HepG2 (cell line): ENCODE measurements around the gene CHAF1A. TPM values are rescaled to one million over a fixed set of nuclear protein-coding genes. Genes with fewer than 3 reads are reported as not detected.

Source experiments
- DNMT1 ChIP-seq: sonication (generic); formaldehyde crosslinking; IDR thresholded peaks from 2 replicates; pipeline ENCODE4 v1.5.1; 2020; ENCODE audit warnings: mild to moderate bottlenecking, missing genetic modification reagents
- FOXA3 ChIP-seq: IDR thresholded peaks from 2 replicates; pipeline ENCODE4 v1.6.1; 2016; ENCODE audit warnings: missing genetic modification reagents, missing compliant biosample characterization
- HNF4A ChIP-seq: sonication (generic); formaldehyde crosslinking; IDR thresholded peaks from 2 replicates; pipeline ENCODE4 v1.4.0; 2020; ENCODE audit warnings: missing genetic modification reagents
- KLF15 ChIP-seq: sonication (generic); formaldehyde crosslinking; IDR thresholded peaks from 2 replicates; pipeline ENCODE4 v1.8.1; 2023; ENCODE audit warnings: borderline replicate concordance, mild to moderate bottlenecking, inconsistent platforms, missing genetic modification reagents, mixed read lengths
- MATR3 ChIP-seq: sonication (generic); formaldehyde crosslinking; IDR thresholded peaks from 2 replicates; pipeline ENCODE4 v1.4.0; 2020; ENCODE audit warnings: missing genetic modification reagents
- NFYB ChIP-seq: sonication (generic); formaldehyde crosslinking; IDR thresholded peaks from 2 replicates; pipeline ENCODE4 v1.4.0; 2020; ENCODE audit warnings: missing genetic modification reagents
- RELA ChIP-seq: sonication (generic); formaldehyde crosslinking; IDR thresholded peaks from 2 replicates; pipeline ENCODE4 v1.4.0; 2020; ENCODE audit warnings: missing genetic modification reagents
- SIX4 ChIP-seq: sonication (generic); formaldehyde crosslinking; IDR thresholded peaks from 2 replicates; pipeline ENCODE4 v1.4.0; 2020; ENCODE audit warnings: missing genetic modification reagents
- TBX3 ChIP-seq: fragments of 450-650 bp; IDR thresholded peaks from 2 replicates; pipeline ENCODE4 v1.6.1; 2017; ENCODE audit warnings: antibody characterized with exemption, mild to moderate bottlenecking, inconsistent platforms, borderline replicate concordance
- TCF7L2 ChIP-seq: IDR thresholded peaks from 2 replicates; pipeline ENCODE4 v1.6.1; 2011; ENCODE audit warnings: mild to moderate bottlenecking, low read depth, low read length, moderate library complexity
- XRCC5 ChIP-seq: fragments of 200-400 bp; formaldehyde crosslinking; optimal IDR thresholded peaks from 2 replicates; pipeline ENCODE3; 2017; ENCODE audit warnings: mild to moderate bottlenecking, low read length
- ZFYVE20 ChIP-seq: sonication (generic); formaldehyde crosslinking; IDR thresholded peaks from 2 replicates; pipeline ENCODE4 v1.8.0; 2023; ENCODE audit warnings: low read depth, mild to moderate bottlenecking, moderate library complexity, missing genetic modification reagents, borderline replicate concordance
- ZMAT3 ChIP-seq: sonication (generic); formaldehyde crosslinking; conservative IDR thresholded peaks from 2 replicates; pipeline ENCODE4 v1.7.0; 2021; ENCODE audit warnings: missing genetic modification reagents
- ZNF121 ChIP-seq: sonication (generic); formaldehyde crosslinking; IDR thresholded peaks from 2 replicates; pipeline ENCODE4 v1.5.0; 2020; ENCODE audit warnings: mild to moderate bottlenecking, missing genetic modification reagents
- ZNF180 ChIP-seq: sonication (generic); formaldehyde crosslinking; IDR thresholded peaks from 2 replicates; pipeline ENCODE4 v1.4.0; 2020; ENCODE audit warnings: low read depth, missing genetic modification reagents, borderline replicate concordance
- ZNF33B ChIP-seq: sonication (generic); formaldehyde crosslinking; IDR thresholded peaks from 2 replicates; pipeline ENCODE4 v1.5.1; 2020; ENCODE audit warnings: mild to moderate bottlenecking, missing genetic modification reagents
- ZNF510 ChIP-seq: sonication (generic); formaldehyde crosslinking; IDR thresholded peaks from 2 replicates; pipeline ENCODE4 v1.4.0; 2020; ENCODE audit warnings: low read depth, mild to moderate bottlenecking, missing genetic modification reagents
- ZSCAN30 ChIP-seq: sonication (generic); formaldehyde crosslinking; IDR thresholded peaks from 2 replicates; pipeline ENCODE4 v1.5.0; 2020; ENCODE audit warnings: mild to moderate bottlenecking, missing genetic modification reagents
- polyA plus RNA-seq, 8 experiments: library from polyadenylated mRNA; depleted of rRNA in 3 of 8; stranded (reverse) in 7 of 8; unstranded in 1 of 8; fragments of >200 nt; fragmentation: Illumina TruSeq in 4 of 8; extraction: Trizol in 4 of 8; gene quantifications; 2 replicates each; pipeline versions ENCODE4 v1.2.1 to v1.2.3, GENCODE V29; 2011 to 2016; ENCODE audit warnings: low read depth in 4 of 8, missing spikeins in 1 of 8, mixed read lengths in 1 of 8; ENCODE audit not compliant: insufficient read depth in 1 of 8
- total RNA-seq, 5 experiments: library from RNA; depleted of rRNA; stranded (reverse); fragments of >200 nt; fragmentation: Illumina TruSeq; extraction: Trizol; gene quantifications; 2 replicates each; pipeline ENCODE4 v1.2.3, GENCODE V29; 2016; ENCODE audit warnings: low read depth in 1 of 5
- TF ChIP-seq, protein P1 (sequence below): IDR thresholded peaks from 2 replicates; pipeline ENCODE4 v1.4.0; 2020; ENCODE audit warnings: mild to moderate bottlenecking, missing genetic modification reagents
- TF ChIP-seq, protein P2 (sequence below): sonication (generic); formaldehyde crosslinking; IDR thresholded peaks from 2 replicates; pipeline ENCODE4 v1.9.0; 2021; ENCODE audit warnings: missing genetic modification reagents, borderline replicate concordance
- TF ChIP-seq, protein P3 (sequence below): sonication (generic); formaldehyde crosslinking; IDR thresholded peaks from 2 replicates; pipeline ENCODE4 v1.4.0; 2020; ENCODE audit warnings: missing genetic modification reagents
- TF ChIP-seq, protein P4 (sequence below): sonication (generic); formaldehyde crosslinking; IDR thresholded peaks from 2 replicates; pipeline ENCODE4 v1.4.0; 2020; ENCODE audit warnings: missing genetic modification reagents
- TF ChIP-seq, protein P5 (sequence below): sonication (generic); formaldehyde crosslinking; IDR thresholded peaks from 2 replicates; pipeline ENCODE4 v1.4.0; 2020; ENCODE audit warnings: mild to moderate bottlenecking, missing genetic modification reagents

The CHAF1A gene
- total and polyA plus RNA-seq, 2 of the 13 experiments (the other 11 are each of a cell fraction or from before 2014, with no cell fraction given), result 11.0 to 34.8 TPM

DNA sequence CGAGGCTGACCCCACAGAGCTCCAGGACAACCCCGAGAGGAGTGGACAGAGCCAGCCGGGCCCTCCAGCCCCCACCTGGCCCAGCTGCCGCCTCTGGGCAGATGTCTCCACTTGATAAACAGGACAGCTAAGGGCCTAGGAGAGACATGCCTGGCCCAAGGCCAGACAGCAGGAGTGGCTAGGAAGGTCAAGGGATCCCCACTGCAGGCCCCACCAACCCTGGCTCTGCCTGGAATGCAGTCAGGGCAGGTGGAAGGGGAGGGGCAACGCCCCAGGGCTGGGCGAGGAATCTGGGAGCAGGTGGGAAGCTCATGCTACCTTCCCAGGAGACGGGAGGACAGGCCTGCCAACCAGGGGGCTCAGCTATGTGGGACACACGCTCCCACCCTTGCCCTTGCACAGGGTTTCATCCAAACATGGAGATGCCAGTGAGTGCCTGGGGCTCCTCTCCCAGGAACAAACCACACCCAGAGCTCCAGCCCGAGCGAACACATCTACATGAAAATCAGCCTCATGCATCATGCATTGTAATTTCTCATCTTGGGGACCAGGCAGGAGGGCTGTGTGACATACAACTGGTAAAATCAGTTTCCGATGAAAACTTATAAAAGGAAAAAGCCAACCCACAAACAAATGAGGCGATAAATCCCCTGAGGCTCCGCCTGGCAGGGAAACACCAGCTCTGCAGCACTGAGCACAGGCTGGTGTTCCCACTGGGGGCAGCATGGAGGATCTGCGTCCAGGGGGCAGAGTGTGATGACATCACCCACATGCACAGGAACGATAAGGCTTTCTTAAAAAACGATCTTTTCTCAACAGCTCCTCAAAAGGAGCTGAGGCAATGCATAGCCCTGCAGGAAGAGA, 27.0 kb upstream of the CHAF1A start (continued):
- TF ChIP-seq, protein P1, sequence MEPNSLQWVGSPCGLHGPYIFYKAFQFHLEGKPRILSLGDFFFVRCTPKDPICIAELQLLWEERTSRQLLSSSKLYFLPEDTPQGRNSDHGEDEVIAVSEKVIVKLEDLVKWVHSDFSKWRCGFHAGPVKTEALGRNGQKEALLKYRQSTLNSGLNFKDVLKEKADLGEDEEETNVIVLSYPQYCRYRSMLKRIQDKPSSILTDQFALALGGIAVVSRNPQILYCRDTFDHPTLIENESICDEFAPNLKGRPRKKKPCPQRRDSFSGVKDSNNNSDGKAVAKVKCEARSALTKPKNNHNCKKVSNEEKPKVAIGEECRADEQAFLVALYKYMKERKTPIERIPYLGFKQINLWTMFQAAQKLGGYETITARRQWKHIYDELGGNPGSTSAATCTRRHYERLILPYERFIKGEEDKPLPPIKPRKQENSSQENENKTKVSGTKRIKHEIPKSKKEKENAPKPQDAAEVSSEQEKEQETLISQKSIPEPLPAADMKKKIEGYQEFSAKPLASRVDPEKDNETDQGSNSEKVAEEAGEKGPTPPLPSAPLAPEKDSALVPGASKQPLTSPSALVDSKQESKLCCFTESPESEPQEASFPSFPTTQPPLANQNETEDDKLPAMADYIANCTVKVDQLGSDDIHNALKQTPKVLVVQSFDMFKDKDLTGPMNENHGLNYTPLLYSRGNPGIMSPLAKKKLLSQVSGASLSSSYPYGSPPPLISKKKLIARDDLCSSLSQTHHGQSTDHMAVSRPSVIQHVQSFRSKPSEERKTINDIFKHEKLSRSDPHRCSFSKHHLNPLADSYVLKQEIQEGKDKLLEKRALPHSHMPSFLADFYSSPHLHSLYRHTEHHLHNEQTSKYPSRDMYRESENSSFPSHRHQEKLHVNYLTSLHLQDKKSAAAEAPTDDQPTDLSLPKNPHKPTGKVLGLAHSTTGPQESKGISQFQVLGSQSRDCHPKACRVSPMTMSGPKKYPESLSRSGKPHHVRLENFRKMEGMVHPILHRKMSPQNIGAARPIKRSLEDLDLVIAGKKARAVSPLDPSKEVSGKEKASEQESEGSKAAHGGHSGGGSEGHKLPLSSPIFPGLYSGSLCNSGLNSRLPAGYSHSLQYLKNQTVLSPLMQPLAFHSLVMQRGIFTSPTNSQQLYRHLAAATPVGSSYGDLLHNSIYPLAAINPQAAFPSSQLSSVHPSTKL (CRISPR knock-in tag), result peak; percentile 16; the same call in 1 of the 2 replicates
- TF ChIP-seq KLF15 (CRISPR knock-in tag) (no peak), ZSCAN30 (CRISPR knock-in tag) (no peak), NFYB (CRISPR knock-in tag) (no peak), MATR3 (no peak), RELA (CRISPR knock-in tag) (no peak), XRCC5 (peak; percentile 18), TCF7L2 (no peak), ZNF33B (no peak), FOXA3 (CRISPR knock-in tag) (0 out of 2 replicates have a peak, but pooled peaks have one; percentile 6), ZNF510 (CRISPR knock-in tag) (no peak), SIX4 (CRISPR knock-in tag) (no peak), ZFYVE20 (CRISPR knock-in tag) (no peak), DNMT1 (CRISPR knock-in tag) (no peak), HNF4A (CRISPR knock-in tag) (0 out of 2 replicates have a peak, but pooled peaks have one; percentile 2), ZNF180 (CRISPR knock-in tag) (no peak), ZMAT3 (CRISPR knock-in tag) (0 out of 2 replicates have a peak, but pooled peaks have one; percentile 11), ZNF121 (CRISPR knock-in tag) (no peak), TBX3 (no peak)
- TF ChIP-seq, protein P2, sequence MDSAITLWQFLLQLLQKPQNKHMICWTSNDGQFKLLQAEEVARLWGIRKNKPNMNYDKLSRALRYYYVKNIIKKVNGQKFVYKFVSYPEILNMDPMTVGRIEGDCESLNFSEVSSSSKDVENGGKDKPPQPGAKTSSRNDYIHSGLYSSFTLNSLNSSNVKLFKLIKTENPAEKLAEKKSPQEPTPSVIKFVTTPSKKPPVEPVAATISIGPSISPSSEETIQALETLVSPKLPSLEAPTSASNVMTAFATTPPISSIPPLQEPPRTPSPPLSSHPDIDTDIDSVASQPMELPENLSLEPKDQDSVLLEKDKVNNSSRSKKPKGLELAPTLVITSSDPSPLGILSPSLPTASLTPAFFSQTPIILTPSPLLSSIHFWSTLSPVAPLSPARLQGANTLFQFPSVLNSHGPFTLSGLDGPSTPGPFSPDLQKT, result no peak
- TF ChIP-seq, protein P3, sequence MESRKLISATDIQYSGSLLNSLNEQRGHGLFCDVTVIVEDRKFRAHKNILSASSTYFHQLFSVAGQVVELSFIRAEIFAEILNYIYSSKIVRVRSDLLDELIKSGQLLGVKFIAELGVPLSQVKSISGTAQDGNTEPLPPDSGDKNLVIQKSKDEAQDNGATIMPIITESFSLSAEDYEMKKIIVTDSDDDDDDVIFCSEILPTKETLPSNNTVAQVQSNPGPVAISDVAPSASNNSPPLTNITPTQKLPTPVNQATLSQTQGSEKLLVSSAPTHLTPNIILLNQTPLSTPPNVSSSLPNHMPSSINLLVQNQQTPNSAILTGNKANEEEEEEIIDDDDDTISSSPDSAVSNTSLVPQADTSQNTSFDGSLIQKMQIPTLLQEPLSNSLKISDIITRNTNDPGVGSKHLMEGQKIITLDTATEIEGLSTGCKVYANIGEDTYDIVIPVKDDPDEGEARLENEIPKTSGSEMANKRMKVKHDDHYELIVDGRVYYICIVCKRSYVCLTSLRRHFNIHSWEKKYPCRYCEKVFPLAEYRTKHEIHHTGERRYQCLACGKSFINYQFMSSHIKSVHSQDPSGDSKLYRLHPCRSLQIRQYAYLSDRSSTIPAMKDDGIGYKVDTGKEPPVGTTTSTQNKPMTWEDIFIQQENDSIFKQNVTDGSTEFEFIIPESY (CRISPR knock-in tag), result peak; percentile 18; the same call in 1 of the 2 replicates
- TF ChIP-seq, protein P4, sequence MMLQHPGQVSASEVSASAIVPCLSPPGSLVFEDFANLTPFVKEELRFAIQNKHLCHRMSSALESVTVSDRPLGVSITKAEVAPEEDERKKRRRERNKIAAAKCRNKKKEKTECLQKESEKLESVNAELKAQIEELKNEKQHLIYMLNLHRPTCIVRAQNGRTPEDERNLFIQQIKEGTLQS (CRISPR knock-in tag), result 0 out of 2 replicates have a peak, but pooled peaks have one; percentile 42
- TF ChIP-seq, protein P5, sequence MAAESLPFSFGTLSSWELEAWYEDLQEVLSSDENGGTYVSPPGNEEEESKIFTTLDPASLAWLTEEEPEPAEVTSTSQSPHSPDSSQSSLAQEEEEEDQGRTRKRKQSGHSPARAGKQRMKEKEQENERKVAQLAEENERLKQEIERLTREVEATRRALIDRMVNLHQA (CRISPR knock-in tag), result no peak
